MM.1S (cell line): Measurements from ENCODE around the gene EFTUD2.

ENCODE experiments used
- DNase-seq: peaks from one replicate; pipeline ENCODE4 v3.0.0-alpha.2; 2015
- H2AFZ ChIP-seq: fragments of 300-600 bp; sonication (generic); 2 replicates; pipeline ENCODE4 v1.6.0; 2016; ENCODE audit warnings: antibody characterized with exemption, low read length
- H3F3A ChIP-seq: fragments of 300-600 bp; sonication (generic); 2 replicates; pipeline ENCODE4 v1.6.1; 2016; ENCODE audit warnings: mild to moderate bottlenecking, antibody characterized with exemption, low read length, moderate library complexity, mixed read lengths; ENCODE audit not compliant: insufficient read depth
- H3K27ac ChIP-seq: fragments of 300-600 bp; sonication (generic); 2 replicates; pipeline ENCODE4 v1.5.1; 2016; ENCODE audit warnings: mild to moderate bottlenecking, low read length
- H3K27me3 ChIP-seq: fragments of 300-600 bp; sonication (generic); replicated peaks from 2 replicates; pipeline ENCODE4 v1.6.0; 2016; ENCODE audit warnings: low read length; ENCODE audit not compliant: insufficient read depth
- H3K36me3 ChIP-seq: fragments of 300-600 bp; sonication (generic); replicated peaks from 2 replicates; pipeline ENCODE4 v1.6.1; 2016; ENCODE audit warnings: mild to moderate bottlenecking, low read length, mixed read lengths; ENCODE audit not compliant: insufficient read depth
- H3K4me1 ChIP-seq: fragments of 300-600 bp; sonication (generic); 2 replicates; pipeline ENCODE4 v1.6.1; 2016; ENCODE audit warnings: low read length, mixed read lengths
- H3K4me2 ChIP-seq: fragments of 300-600 bp; sonication (generic); 2 replicates; pipeline ENCODE4 v1.6.0; 2016; ENCODE audit warnings: low read depth, low read length
- H3K4me3 ChIP-seq: fragments of 300-600 bp; sonication (generic); 2 replicates; pipeline ENCODE4 v1.5.1; 2016; ENCODE audit warnings: low read length, mixed read lengths
- H3K79me2 ChIP-seq: fragments of 300-600 bp; sonication (generic); 2 replicates; pipeline ENCODE4 v1.6.1; 2016; ENCODE audit warnings: mixed run types, low read length, mixed read lengths
- H3K9ac ChIP-seq: fragments of 300-600 bp; sonication (generic); 2 replicates; pipeline ENCODE4 v1.6.1; 2016; ENCODE audit warnings: low read length, mixed read lengths
- H3K9me2 ChIP-seq: fragments of 300-600 bp; sonication (generic); replicated peaks from 2 replicates; pipeline ENCODE4 v1.6.1; 2016; ENCODE audit warnings: mild to moderate bottlenecking, low read length, mixed read lengths; ENCODE audit not compliant: insufficient read depth
- H3K9me3 ChIP-seq: fragments of 300-600 bp; sonication (generic); replicated peaks from 2 replicates; pipeline ENCODE4 v1.6.1; 2016; ENCODE audit warnings: mild to moderate bottlenecking, low read length, mixed read lengths; ENCODE audit not compliant: insufficient read depth
- H4K20me1 ChIP-seq: fragments of 300-600 bp; sonication (generic); 2 replicates; pipeline ENCODE4 v1.6.1; 2016; ENCODE audit warnings: mild to moderate bottlenecking, low read length, moderate library complexity, mixed read lengths; ENCODE audit not compliant: insufficient read depth
- CTCF ChIP-seq: fragments of 300-600 bp; sonication (generic); IDR thresholded peaks from 2 replicates; pipeline ENCODE4 v1.5.1; 2016; ENCODE audit warnings: antibody characterized with exemption, low read length, mixed read lengths
- EZH2 ChIP-seq: fragments of 300-600 bp; sonication (generic); optimal IDR thresholded peaks from 2 replicates; pipeline ENCODE3; 2017; ENCODE audit warnings: low read depth, mild to moderate bottlenecking, antibody characterized with exemption, low read length, mixed read lengths
- EZH2phosphoT487 ChIP-seq: fragments of 300-600 bp; sonication (generic); IDR thresholded peaks from 2 replicates; pipeline ENCODE4 v1.6.1; 2018; ENCODE audit warnings: antibody characterized with exemption, low read length

The EFTUD2 gene

GRCh38 chr17:44889003-44889402 is 10.2 kb downstream of the EFTUD2 start:
- no peak overlapping the region for H3K4me2 ChIP-seq
- H3K4me3 ChIP-seq = no peak overlapping the region
- H4K20me1 ChIP-seq = no peaks in the 10 kb centered on the region
- no peaks in the 10 kb centered on the region for H3K27me3 ChIP-seq
- no peak for TF ChIP-seq CTCF
- no peak for TF ChIP-seq EZH2phosphoT487
- no peak for TF ChIP-seq EZH2
- H3K36me3 ChIP-seq = peaks cover 3% of the 10 kb centered on the region; the same call in 1 of the 2 replicates
- H2AFZ ChIP-seq = no peak overlapping the region
- DNase-seq = no peak
- H3K4me1 ChIP-seq = no peaks in the 10 kb centered on the region
- peaks cover 70% of the 10 kb centered on the region for H3K79me2 ChIP-seq
- H3K9me3 ChIP-seq = no peaks in the 10 kb centered on the region
- no peak overlapping the region for H3K27ac ChIP-seq
- H3K9me2 ChIP-seq = no peaks in the 10 kb centered on the region
- no peak overlapping the region for H3K9ac ChIP-seq
- H3F3A ChIP-seq = no peaks in the 10 kb centered on the region

DNA sequence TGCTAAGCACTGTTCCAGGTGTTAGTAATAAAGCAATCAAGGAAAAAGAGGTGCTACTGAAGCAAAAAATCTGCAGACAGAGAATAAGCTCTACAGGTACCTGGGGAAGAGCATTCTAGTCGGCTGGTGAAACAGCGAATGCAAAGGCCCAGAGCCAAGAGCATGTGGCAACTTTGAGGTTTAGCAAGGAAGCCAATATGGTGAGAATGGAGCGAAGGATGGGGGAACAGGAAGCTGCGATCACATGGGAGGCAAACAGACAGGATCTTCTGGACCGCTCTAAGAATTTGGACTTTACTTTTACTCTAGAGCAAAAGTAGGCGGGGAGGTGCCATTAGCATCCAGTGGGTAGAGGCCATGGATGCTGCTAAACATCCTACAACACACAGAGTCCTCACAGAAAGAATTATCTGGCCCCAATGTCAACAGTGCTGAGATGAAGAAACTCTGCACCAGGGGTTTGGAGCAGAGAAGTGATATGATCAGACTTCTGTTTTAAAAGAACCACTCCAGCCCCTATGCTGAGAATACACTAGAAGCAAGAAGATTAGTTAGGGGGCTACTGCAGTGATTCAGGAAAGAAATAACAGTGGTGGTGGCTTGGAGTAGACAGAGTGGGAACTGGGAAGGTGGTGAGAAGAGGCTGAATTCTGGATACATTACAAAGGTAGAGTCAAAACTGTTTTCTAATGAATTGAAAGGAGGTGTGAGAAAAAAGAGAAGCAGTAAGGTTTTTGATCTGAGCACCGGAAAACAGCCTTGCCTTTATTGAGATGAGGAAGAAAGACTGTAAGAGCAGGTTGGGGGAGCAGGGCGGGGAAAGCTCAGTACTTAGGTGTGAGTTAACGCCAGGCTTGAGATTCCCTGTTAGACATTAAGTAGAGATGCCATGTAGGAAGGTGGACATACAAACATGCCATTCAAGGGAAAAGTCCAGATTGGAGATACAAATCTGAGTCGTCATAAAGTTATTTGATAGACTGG is 11.0 kb downstream of the EFTUD2 start:
- H3K27me3 ChIP-seq = no peaks in the 10 kb centered on the region
- no peaks in the 10 kb centered on the region for H3F3A ChIP-seq
- no peaks in the 10 kb centered on the region for H3K4me1 ChIP-seq
- H3K27ac ChIP-seq = no peak overlapping the region
- H3K4me3 ChIP-seq = no peak overlapping the region
- H3K9ac ChIP-seq = no peak overlapping the region
- no peak for DNase-seq
- H3K9me3 ChIP-seq = no peaks in the 10 kb centered on the region
- peaks cover 67% of the 10 kb centered on the region for H3K79me2 ChIP-seq
- TF ChIP-seq EZH2phosphoT487 (no peak), EZH2 (no peak), CTCF (no peak)
- no peak overlapping the region for H3K4me2 ChIP-seq
- H4K20me1 ChIP-seq = no peaks in the 10 kb centered on the region
- no peaks in the 10 kb centered on the region for H3K9me2 ChIP-seq
- no peak overlapping the region for H2AFZ ChIP-seq
- H3K36me3 ChIP-seq = peaks cover 7% of the 10 kb centered on the region; the same call in 1 of the 2 replicates

DNA sequence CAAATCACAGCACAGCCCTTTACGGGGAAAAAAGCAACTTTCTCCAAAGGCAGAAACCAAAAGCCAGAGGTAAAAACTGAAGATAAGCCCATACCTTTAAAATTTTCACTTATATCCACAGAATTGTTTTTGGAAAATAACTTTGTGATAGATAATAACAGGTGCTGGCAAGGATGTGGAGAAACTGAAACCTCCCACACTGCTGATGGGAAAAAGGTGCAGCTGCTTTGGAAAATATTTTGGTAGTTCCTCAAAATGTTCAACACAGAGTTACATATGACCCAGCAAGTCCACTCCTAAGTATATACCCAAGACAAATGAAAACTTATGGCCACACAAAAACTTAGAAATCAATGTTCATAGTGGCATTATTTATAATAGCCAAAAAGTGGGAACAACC is 12.2 kb downstream of the EFTUD2 start:
- peaks cover 6% of the 10 kb centered on the region; the same call in 1 of the 2 replicates for H3K36me3 ChIP-seq
- H3K9me3 ChIP-seq = no peaks in the 10 kb centered on the region
- no peaks in the 10 kb centered on the region for H3F3A ChIP-seq
- no peak overlapping the region for H3K4me3 ChIP-seq
- H2AFZ ChIP-seq = no peak overlapping the region
- no peaks in the 10 kb centered on the region for H3K4me1 ChIP-seq
- H3K4me2 ChIP-seq = no peak overlapping the region
- DNase-seq = no peak
- no peaks in the 10 kb centered on the region for H4K20me1 ChIP-seq
- no peaks in the 10 kb centered on the region for H3K27me3 ChIP-seq
- H3K9me2 ChIP-seq = no peaks in the 10 kb centered on the region
- H3K9ac ChIP-seq = no peak overlapping the region
- TF ChIP-seq EZH2phosphoT487 (no peak), EZH2 (no peak), CTCF (no peak)
- H3K79me2 ChIP-seq = peaks cover 55% of the 10 kb centered on the region
- no peak overlapping the region for H3K27ac ChIP-seq
